ENCODE results near the gene ZCCHC18.

Gene ZCCHC18

DNA sequence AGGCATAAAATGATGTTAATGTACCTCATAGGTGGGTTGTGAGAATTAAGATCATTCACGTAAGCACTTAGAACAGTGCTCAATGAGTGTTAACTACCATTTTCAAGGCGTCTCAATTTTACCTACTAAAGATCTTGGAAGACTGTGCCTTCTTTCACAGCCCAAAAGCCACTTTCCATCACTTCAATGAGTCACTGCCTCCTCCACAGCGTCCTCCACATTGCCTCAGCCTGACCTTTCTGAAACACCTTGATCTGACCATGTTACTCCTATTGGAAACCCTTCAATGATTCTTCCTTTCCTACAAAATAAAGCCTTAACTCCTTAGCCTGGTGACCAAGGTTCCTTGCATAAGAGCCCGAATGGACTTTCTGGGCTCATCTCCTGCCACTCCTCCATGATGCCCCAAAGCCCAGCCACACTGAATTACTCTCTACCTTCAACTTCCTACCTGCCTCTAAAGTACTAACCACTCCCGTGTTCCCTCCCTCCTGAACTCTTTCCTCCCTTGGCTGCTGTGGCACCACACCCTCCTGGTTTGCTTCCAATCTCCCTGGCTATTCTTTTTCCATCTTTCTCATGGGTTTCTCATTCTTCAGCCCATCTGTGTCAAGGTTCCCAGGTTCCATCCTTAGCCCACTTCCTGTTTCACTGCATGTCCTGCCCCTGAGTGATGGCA lies 22.4 kb downstream of the ZCCHC18 start:
- no peak for DNase-seq (ENCODE audit: low read depth)

DNA sequence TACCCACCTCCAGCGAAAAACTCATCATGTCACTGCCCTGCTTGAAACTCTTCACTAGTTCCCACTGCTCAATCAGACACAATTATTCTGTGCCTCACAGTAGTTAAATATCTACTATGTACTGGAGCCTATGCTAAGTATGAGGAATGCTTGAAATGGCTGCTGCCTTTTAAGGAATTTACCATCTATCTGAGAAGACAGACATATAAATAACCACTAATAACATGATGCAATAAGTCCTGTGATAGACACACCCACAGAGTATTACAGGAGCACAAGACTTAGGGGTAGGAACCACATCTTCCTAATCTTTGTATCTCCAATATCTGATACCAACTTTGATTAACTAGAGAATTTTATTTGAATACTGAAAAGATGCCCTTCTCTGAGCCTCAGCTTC lies 23.4 kb downstream of the ZCCHC18 start:
- DNase-seq (ENCODE audit: low read depth): no peak

DNA sequence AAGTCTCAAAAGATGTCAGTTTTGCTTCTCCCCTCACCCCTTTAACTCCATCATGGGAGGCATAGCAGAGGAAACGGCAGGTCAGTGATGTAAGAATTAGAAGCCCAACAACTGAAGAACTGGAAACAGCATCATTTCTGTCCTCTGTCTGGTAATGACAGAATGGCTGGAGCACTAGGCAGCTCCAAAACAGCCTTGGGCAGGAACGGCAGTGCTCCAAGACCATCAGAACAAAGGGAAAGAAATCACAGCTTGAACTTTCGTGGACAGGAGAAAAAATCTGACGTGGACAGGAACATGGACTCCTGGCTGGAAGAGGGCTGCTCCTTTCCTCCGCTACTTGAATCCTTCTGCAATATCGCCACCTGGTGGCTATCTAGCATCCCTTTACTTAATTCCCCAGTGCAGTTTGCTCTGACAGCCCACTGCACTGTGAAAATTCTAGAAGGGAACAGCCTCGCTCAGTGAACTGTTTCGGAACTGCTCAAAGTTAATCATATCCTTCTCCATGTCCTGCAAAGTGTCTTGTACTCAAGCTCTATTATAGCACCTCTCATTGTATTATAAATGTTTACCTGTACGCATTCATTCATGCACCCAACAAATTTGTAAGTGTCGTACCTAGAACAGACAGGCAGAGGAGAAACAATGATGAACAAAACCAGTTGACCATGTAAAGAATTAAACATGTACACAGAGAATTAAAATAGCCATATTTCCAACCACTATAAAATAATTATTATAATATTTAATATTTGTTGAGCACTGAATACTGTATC lies 24.1 kb downstream of the ZCCHC18 start:
- DNase-seq (ENCODE audit: low read depth): no peak

DNA sequence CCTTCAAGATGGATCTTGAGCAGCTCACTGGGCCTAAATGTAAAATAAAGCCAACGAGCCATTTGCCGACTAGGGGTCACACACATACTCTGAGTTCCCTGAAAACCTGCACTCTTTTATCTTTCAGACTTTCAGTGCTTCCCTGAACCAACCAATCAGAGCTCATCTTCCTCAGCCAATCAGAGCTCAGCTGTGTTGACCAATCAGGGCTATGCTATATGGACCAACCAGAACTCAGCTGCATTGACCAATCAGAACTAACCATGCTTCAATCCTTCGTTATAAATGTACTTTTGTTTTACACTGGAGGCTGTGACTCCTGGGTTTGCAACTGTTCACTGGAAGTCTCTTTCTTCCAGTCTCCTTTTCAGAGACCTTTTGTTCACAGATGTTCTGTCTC lies 25.2 kb downstream of the ZCCHC18 start:
- DNase-seq (ENCODE audit: low read depth): no peak

DNA sequence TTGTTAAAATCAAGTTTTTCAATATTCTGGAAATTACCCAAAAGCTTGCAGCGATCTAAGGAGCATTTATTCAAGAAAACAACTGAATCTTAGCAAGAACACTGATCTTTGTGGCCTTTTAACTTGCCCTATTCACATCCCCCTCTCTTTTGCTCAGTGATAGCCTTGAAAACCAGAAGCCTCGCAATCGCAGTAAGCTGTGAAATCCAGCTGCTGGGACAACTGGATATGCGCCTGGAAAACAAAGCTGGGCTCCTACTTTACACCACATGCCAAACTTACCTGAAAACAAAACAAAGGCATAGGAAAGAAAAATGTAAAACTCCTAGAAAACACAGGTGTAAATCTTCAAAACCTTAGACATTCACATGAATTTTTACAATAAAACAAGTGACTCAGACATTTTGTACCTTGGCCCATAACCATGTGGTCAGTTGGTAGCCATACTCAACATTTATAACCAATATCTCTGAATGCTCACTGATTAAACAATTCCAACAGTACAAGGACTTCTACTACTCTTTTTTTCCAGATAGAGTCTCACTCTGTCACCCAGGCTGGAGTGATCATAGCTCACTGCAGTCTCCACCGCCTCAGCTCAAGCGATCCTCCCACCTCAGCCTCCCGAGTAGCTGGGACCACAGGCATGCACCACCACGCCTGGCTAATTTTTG lies 28.9 kb downstream of the ZCCHC18 start:
- no peak for DNase-seq (ENCODE audit: low read depth)

DNA sequence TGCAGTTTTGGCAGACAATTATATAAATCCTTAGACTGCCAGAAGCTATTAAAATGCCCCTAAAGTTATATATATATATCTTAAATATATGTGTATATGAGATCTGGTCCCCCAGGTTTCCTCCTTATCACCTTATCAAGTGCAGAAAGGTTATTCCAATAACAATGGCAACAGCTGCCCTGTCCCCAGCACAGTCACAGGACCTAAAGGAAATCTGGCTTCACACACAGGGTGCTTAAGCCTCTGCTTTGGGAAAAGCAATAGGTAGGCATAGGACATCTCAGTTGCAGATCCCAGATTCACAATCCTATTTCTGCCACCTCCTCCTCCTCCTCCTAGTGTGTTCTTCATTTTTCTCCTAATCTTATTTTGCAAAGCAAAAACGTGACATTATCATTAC lies 38.7 kb downstream of the ZCCHC18 start:
- no peak for DNase-seq (ENCODE audit: low read depth)

DNA sequence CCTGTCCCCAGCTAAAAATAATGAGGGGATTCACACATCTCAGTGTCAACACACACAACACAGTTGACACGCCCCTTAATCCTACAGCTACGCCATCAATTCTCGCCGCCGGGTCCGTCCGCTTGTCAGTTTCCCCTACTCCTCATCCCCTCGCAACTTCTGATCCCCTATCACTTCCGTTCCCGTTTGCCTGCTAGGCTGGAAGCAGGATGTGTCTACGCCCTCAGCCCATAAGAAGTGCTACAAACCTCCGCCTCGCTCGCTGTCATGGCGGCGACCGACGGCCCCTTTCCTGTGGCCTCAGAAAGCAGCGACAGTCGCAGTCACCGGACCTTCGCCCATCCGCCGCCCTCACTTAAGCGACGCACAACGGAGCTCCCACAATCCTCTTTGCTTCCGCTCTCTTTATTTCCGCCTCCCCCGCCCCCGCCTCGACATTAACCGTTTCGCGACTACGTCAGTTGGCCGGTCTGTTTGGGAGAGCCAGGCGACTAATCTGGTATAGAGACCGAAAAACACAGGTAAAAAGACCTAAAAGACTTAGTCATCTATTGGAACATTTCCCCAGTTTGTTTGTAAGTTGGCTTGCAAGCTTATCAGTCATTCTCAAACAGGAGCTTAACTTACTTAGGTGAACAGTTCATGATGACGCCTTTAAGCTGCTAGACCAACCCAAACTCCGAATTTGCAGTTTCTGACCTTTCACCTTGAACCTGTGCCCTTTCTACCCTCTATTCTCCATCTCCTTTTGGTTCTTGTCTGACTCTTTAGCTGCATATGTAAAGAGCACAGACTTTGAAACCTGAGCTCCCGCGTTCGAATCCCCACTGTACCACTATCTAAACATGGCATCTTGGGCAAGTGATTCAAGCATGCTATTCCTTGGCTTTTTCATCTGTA lies 44.6 kb downstream of the ZCCHC18 start, which contains the start of gene SLC25A53:
TSS of gene SLC25A53 (minus strand) at position 380 of the 900 bp plus-strand sequence. CDS start 51,752 bp downstream, outside the sequence.
- peak; percentile 49 for DNase-seq (ENCODE audit: low read depth)
